C4-2B (cell line): ENCODE results near the gene ASPHD2.

Source experiments
- H3K27ac ChIP-seq: fragments of 450-650 bp; 2 replicates; pipeline ENCODE4 v1.5.1; 2017
- CTCF ChIP-seq: fragments of 450-650 bp; conservative IDR thresholded peaks from 2 replicates; pipeline ENCODE4 v1.5.1; 2017; ENCODE audit warnings: mild to moderate bottlenecking
- ZFX ChIP-seq: fragments of 450-650 bp; IDR thresholded peaks from 2 replicates; pipeline ENCODE4 v1.6.1; 2017

The ASPHD2 gene

GRCh38 chr22:26448334-26448733, 19.3 kb downstream of the ASPHD2 start:
- H3K27ac ChIP-seq, result no peak overlapping the region
- no peak for TF ChIP-seq CTCF
- no peak for TF ChIP-seq ZFX

GRCh38 chr22:26448941-26449340, 19.9 kb downstream of the ASPHD2 start:
- TF ChIP-seq CTCF (no peak), ZFX (no peak)
- no peak overlapping the region for H3K27ac ChIP-seq

- TF ChIP-seq CTCF, result no peak
- no peak for TF ChIP-seq ZFX
- no peak overlapping the region for H3K27ac ChIP-seq
Measured at GRCh38 chr22:26450453-26451185, 21.6 kb downstream of the ASPHD2 start.

GRCh38 chr22:26452236-26453016, 23.4 kb downstream of the ASPHD2 start:
- TF ChIP-seq CTCF, result no peak
- TF ChIP-seq ZFX, result no peak
- H3K27ac ChIP-seq, result no peak overlapping the region

GRCh38 chr22:26453216-26453615, 24.2 kb downstream of the ASPHD2 start:
- no peak overlapping the region for H3K27ac ChIP-seq
- TF ChIP-seq ZFX (no peak), CTCF (no peak)

GRCh38 chr22:26453812-26454500, 24.9 kb downstream of the ASPHD2 start:
- H3K27ac ChIP-seq, result no peak overlapping the region
- TF ChIP-seq ZFX (no peak), CTCF (no peak)
